ENCODE results near the gene CAMTA1. TPM values are rescaled to one million over a fixed set of nuclear protein-coding genes. Genes with fewer than 3 reads are reported as not detected.
"Not testable (repeated sequence)": the region's sequence is repeated elsewhere in the genome, so short reads cannot be mapped to it uniquely, and the experiment has no call there.

CAMTA1 gene
- total and polyA plus RNA-seq, 8 donors = 13.0 to 54.2 (median 23.6) TPM

- Histone ChIP-seq H3K27me3 (no peaks in the 10 kb centered on the region), H3K27ac (no peak overlapping the region), H3K4me1 (peaks cover 10 to 17% (median 13%) of the 10 kb centered on the region in 3 donors), H3K36me3 (peaks cover 0 to 21% (median 8%) of the 10 kb centered on the region in 3 donors), H3K9me3 (no peaks in the 10 kb centered on the region), H3K4me3 (no peak overlapping the region)
- TF ChIP-seq CTCF (IDR thresholded peaks at IDR 0.05) = no peak
- no peak for ATAC-seq
- intact Hi-C loops (cut with DNase I) = no loop called here
- DNase-seq = no peak
- no peak for FAIRE-seq
- 48% methylated on average over 5 of the region's 5 CpGs for WGBS, 2 donors
These were observed 1001.5 kb downstream of the CAMTA1 start for GRCh38 chr1:7786795-7787194.

- no peak for ATAC-seq
- Histone ChIP-seq H3K4me1 (peaks cover 10 to 15% (median 13%) of the 10 kb centered on the region in 3 donors), H3K36me3 (peaks cover 0 to 22% (median 13%) of the 10 kb centered on the region in 3 donors), H3K4me3 (no peak overlapping the region), H3K27me3 (no peaks in the 10 kb centered on the region), H3K9me3 (no peaks in the 10 kb centered on the region), H3K27ac (no peak overlapping the region)
- intact Hi-C loops (cut with DNase I) = no loop called here
- FAIRE-seq = no peak
- 79 to 82% methylated on average over 5 of the region's 5 CpGs for WGBS, 2 donors
- DNase-seq = no peak
- TF ChIP-seq CTCF (IDR thresholded peaks at IDR 0.05) = no peak
These were observed 1004.6 kb downstream of the CAMTA1 start for GRCh38 chr1:7789828-7790227.

GRCh38 chr1:7791027-7791426 lies 1005.8 kb downstream of the CAMTA1 start:
- FAIRE-seq; DNase-seq; H3K9me3 ChIP-seq; H3K27me3 ChIP-seq; ATAC-seq; H3K4me3 ChIP-seq; H3K27ac ChIP-seq; intact Hi-C loops (cut with DNase I): not testable (repeated sequence)
- 96 to 97% methylated on average over 3 of the region's 3 CpGs for WGBS, 2 donors
- Histone ChIP-seq H3K4me1 (peaks cover 10 to 13% (median 12%) of the 10 kb centered on the region in 3 donors), H3K36me3 (peaks cover 0 to 22% (median 13%) of the 10 kb centered on the region in 3 donors)

GRCh38 chr1:7795406-7795805 lies 1010.2 kb downstream of the CAMTA1 start:
- FAIRE-seq = no peak
- WGBS, 2 donors = 82 to 86% methylated on average over 12 of the region's 12 CpGs
- H3K36me3 ChIP-seq = peaks cover 0 to 40% (median 5%) of the 10 kb centered on the region in 3 donors

GRCh38 chr1:7805460-7805859 lies 1020.2 kb downstream of the CAMTA1 start:
- H3K36me3 ChIP-seq = peaks cover 0 to 84% (median 17%) of the 10 kb centered on the region in 3 donors
- no peaks in the 10 kb centered on the region for H3K27me3 ChIP-seq
- no peak for ATAC-seq
- no peak for FAIRE-seq
- H3K4me1 ChIP-seq = no peaks in the 10 kb centered on the region
- H3K4me3 ChIP-seq = no peak overlapping the region
- no peaks in the 10 kb centered on the region for H3K9me3 ChIP-seq
- H3K27ac ChIP-seq = no peak overlapping the region
- no peak for TF ChIP-seq CTCF (IDR thresholded peaks at IDR 0.05)
- intact Hi-C loops (cut with DNase I) = no loop called here
- WGBS, 2 donors = 86 to 89% methylated on average over 9 of the region's 9 CpGs
- DNase-seq = no peak

More at GRCh38 chr1:7795406-7795805, 1010.2 kb downstream of the CAMTA1 start:
- intact Hi-C loops (cut with DNase I) = no loop called here
- Histone ChIP-seq H3K9me3 (no peaks in the 10 kb centered on the region), H3K4me3 (no peak overlapping the region), H3K4me1 (no peaks in the 10 kb centered on the region), H3K27ac (no peak overlapping the region), H3K27me3 (no peaks in the 10 kb centered on the region)
- DNase-seq (no peak), ATAC-seq (no peak)
- TF ChIP-seq CTCF (IDR thresholded peaks at IDR 0.05) = no peak
